Uterus (tissue), 4 donors: Measurements from ENCODE around the gene FDPS. TPM values are rescaled to one million over a fixed set of nuclear protein-coding genes. Genes with fewer than 3 reads are reported as not detected.

ENCODE experiments used
- DNase-seq, 2 donors: peaks; one replicate each; pipeline ENCODE4 v3.0.0-alpha.2; 2019 to 2020
- H3K27ac ChIP-seq, 2 donors: fragments of 200-600 bp; sonication (generic); 1 replicate in 1 of 2; 2 replicates in 1 of 2; pipeline ENCODE4 v1.5.1; 2016 to 2018
- H3K27me3 ChIP-seq, 2 donors: fragments of 200-600 bp; sonication (generic); one replicate each; pipeline ENCODE4 v1.5.1; 2018 to 2019; ENCODE audit warnings: control low read depth in 1 of 2
- H3K36me3 ChIP-seq, 2 donors: fragments of 200-600 bp; sonication (generic); one replicate each; pipeline ENCODE4 v1.5.1; 2019; ENCODE audit warnings: control low read depth in 1 of 2
- H3K4me1 ChIP-seq, 2 donors: fragments of 200-600 bp; sonication (generic); one replicate each; pipeline ENCODE4 v1.5.1; 2018 to 2019; ENCODE audit warnings: control low read depth in 1 of 2
- H3K4me3 ChIP-seq, 2 donors: fragments of 200-600 bp; sonication (generic); 1 replicate in 1 of 2; 2 replicates in 1 of 2; pipeline ENCODE4 v1.5.1; 2018 to 2019; ENCODE audit warnings: mild to moderate bottlenecking in 1 of 2
- H3K9me3 ChIP-seq, 2 donors: fragments of 200-600 bp; sonication (generic); one replicate each; pipeline ENCODE4 v1.5.1; 2019; ENCODE audit warnings: control low read depth in 1 of 2
- POLR2A ChIP-seq, 2 donors: fragments of 450-650 bp; IDR thresholded peaks; one replicate each; pipeline ENCODE4 v1.6.1; 2016; ENCODE audit warnings: antibody characterized with exemption in 2 of 2, mild to moderate bottlenecking in 1 of 2, moderate library complexity in 1 of 2
- intact Hi-C: fragments of 100-400 bp; cut with DNase I; formaldehyde crosslinking; loops from one replicate; pipeline ENCODE4 v1.15.1; 2023; ENCODE audit warnings: low total_unique reads
- total RNA-seq, 4 donors: library from RNA; depleted of rRNA in 3 of 4; stranded (reverse); fragments of >200 nt in 3 of 4; gene quantifications; one replicate each; pipeline versions ENCODE4 v1.1.0 to v1.2.4, GENCODE V29; 2014 to 2023
- TF ChIP-seq, protein P1 (sequence below), 4 experiments: fragments of 200-600 bp in 2 of 4; fragments of 450-650 bp in 2 of 4; sonication (generic) in 2 of 4; IDR thresholded peaks; one replicate each; pipeline ENCODE4 v1.5.1; 2016 to 2019; ENCODE audit warnings: antibody characterized with exemption in 4 of 4, mild to moderate bottlenecking in 2 of 4, moderate library complexity in 1 of 4
- donor health status: DM: yes; HTN: yes; CAD: no.

FDPS gene
- total RNA-seq, 4 donors from 2014 or later = 23.8 to 113 (median 99.6) TPM

DNA sequence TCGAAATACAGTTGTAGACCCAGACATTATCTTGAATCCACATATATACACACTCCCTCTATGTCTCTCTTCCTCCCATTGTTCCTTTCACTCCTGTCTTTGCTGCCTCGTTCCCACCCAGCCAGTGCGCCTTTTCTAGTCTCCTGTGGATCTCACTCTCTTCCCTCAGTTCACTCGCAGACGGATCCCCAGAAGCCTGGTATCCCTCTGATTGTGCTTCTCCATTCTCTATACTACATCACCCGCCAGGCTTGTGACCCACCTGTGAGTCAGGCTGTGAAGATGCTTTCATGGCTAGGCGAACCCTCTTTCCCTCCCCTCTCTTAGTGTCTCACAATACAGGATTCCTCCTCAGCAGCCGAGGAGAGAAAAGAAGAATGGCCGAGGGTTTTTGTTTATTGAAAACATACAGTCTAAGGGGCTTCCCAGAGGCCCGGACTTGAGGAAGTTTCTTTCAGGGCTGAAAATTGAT lies 29.9 kb upstream of the FDPS start:
- no peak overlapping the region for H3K4me3 ChIP-seq
- intact Hi-C loops = loop anchor here (5.0 kb wide), 1 partner anchor 44 kb away; the partner anchor contains the start of gene RUSC1
- no peak for DNase-seq
- H3K4me1 ChIP-seq = peaks cover 0 to 10% of the 10 kb centered on the region in 2 donors
- H3K9me3 ChIP-seq = no peaks in the 10 kb centered on the region
- TF ChIP-seq, protein P1, sequence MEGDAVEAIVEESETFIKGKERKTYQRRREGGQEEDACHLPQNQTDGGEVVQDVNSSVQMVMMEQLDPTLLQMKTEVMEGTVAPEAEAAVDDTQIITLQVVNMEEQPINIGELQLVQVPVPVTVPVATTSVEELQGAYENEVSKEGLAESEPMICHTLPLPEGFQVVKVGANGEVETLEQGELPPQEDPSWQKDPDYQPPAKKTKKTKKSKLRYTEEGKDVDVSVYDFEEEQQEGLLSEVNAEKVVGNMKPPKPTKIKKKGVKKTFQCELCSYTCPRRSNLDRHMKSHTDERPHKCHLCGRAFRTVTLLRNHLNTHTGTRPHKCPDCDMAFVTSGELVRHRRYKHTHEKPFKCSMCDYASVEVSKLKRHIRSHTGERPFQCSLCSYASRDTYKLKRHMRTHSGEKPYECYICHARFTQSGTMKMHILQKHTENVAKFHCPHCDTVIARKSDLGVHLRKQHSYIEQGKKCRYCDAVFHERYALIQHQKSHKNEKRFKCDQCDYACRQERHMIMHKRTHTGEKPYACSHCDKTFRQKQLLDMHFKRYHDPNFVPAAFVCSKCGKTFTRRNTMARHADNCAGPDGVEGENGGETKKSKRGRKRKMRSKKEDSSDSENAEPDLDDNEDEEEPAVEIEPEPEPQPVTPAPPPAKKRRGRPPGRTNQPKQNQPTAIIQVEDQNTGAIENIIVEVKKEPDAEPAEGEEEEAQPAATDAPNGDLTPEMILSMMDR (IDR thresholded peaks at IDR 0.05) = no peak
- no peak for TF ChIP-seq POLR2A (IDR thresholded peaks at IDR 0.05)
- no peak overlapping the region for H3K27ac ChIP-seq
- no peaks in the 10 kb centered on the region for H3K27me3 ChIP-seq
- no peaks in the 10 kb centered on the region for H3K36me3 ChIP-seq

DNA sequence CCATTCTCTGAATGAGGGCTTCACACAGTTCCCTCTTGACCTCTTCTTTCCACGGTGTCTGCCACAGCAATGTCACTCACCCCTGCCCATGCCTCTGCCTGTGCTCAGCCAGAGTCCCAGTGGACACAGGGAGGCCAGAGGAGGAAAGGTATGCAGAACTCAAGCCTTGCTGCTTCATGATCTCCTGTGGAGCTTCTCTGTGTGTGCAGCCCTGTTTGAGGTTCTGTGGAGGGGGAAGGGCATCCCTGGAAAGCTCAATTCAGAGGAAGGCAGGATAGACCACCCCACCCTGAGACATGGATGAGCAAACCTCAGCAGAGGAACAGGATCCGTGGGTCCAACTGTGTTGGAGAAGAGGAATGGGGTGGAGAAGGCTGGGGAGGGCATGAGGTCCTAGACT lies 29.4 kb upstream of the FDPS start:
- Histone ChIP-seq H3K4me1 (peaks cover 0 to 10% of the 10 kb centered on the region in 2 donors), H3K27ac (no peak overlapping the region), H3K4me3 (no peak overlapping the region), H3K36me3 (no peaks in the 10 kb centered on the region), H3K9me3 (no peaks in the 10 kb centered on the region), H3K27me3 (no peaks in the 10 kb centered on the region)
- no peak for DNase-seq
- intact Hi-C loops = loop anchor here (5.0 kb wide), 1 partner anchor 43 kb away; the partner anchor contains the start of gene RUSC1
- TF ChIP-seq, protein P1 (IDR thresholded peaks at IDR 0.05) = no peak

DNA sequence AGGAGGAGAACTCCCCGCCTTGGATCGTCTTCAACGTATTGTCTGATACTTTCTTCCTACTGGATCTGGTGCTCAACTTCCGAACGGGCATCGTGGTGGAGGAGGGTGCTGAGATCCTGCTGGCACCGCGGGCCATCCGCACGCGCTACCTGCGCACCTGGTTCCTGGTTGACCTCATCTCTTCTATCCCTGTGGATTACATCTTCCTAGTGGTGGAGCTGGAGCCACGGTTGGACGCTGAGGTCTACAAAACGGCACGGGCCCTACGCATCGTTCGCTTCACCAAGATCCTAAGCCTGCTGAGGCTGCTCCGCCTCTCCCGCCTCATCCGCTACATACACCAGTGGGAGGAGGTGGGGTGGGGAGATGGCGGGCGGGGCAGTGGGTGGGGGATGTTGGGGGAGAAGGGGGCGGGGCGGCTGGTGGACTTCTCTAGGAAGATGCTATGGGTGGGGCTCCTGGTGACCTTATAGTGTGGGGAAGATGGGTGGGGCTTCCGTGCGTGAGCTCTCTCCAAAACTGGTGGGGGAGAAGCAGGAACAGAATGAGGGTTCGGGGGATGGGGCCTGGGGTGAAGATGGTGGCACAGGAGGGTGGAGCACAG lies 26.1 kb upstream of the FDPS start:
- Histone ChIP-seq H3K27me3 (no peaks in the 10 kb centered on the region), H3K4me1 (peaks cover 0 to 9% of the 10 kb centered on the region in 2 donors), H3K4me3 (no peak overlapping the region), H3K9me3 (no peaks in the 10 kb centered on the region), H3K36me3 (no peaks in the 10 kb centered on the region), H3K27ac (no peak overlapping the region)
- DNase-seq = no peak
- intact Hi-C loops = no loop called here
- TF ChIP-seq, protein P1 (IDR thresholded peaks at IDR 0.05) = no peak
- TF ChIP-seq POLR2A (IDR thresholded peaks at IDR 0.05) = no peak

DNA sequence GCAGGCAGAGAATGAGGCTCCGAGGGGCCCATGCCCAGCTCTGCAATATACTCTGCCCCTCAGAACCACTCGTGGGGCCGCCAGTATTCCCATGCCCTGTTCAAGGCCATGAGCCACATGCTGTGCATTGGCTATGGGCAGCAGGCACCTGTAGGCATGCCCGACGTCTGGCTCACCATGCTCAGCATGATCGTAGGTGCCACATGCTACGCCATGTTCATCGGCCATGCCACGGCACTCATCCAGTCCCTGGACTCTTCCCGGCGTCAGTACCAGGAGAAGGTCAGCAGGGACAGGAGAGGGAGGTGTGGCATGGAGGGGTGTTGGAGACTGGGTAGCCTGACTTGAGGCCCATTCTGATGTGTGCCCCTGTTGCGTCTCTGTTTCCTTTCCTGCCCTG lies 24.2 kb upstream of the FDPS start:
- no peaks in the 10 kb centered on the region for H3K27me3 ChIP-seq
- no peak for DNase-seq
- H3K27ac ChIP-seq = no peak overlapping the region
- intact Hi-C loops = no loop called here
- TF ChIP-seq POLR2A (IDR thresholded peaks at IDR 0.05) = no peak
- TF ChIP-seq, protein P1 (IDR thresholded peaks at IDR 0.05) = no peak
- H3K36me3 ChIP-seq = no peaks in the 10 kb centered on the region
- H3K4me3 ChIP-seq = no peak overlapping the region
- no peaks in the 10 kb centered on the region for H3K4me1 ChIP-seq
- no peaks in the 10 kb centered on the region for H3K9me3 ChIP-seq

DNA sequence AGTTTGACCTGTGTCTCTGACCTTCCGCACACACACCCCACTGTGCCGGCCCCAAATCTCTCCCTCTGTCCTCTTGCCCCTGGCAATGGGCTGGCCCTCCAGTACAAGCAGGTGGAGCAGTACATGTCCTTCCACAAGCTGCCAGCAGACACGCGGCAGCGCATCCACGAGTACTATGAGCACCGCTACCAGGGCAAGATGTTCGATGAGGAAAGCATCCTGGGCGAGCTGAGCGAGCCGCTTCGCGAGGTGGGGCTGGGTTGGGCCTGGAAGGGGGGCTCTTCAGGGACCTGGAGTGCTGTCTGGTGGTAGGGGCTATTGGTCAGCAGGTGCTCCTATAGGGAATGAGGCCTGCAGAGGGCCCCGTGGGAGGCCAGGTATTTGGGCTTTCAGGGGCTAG lies 23.6 kb upstream of the FDPS start:
- DNase-seq = no peak
- TF ChIP-seq, protein P1 (IDR thresholded peaks at IDR 0.05) = no peak
- TF ChIP-seq POLR2A (IDR thresholded peaks at IDR 0.05) = no peak
- Histone ChIP-seq H3K36me3 (no peaks in the 10 kb centered on the region), H3K27me3 (no peaks in the 10 kb centered on the region), H3K4me1 (no peaks in the 10 kb centered on the region), H3K9me3 (no peaks in the 10 kb centered on the region), H3K4me3 (no peak overlapping the region), H3K27ac (no peak overlapping the region)
- intact Hi-C loops = no loop called here
